GM21528 (cell line): ENCODE results near the gene RTN4IP1.

Source experiments
- ATAC-seq: cut with Tn5 transposase; IDR thresholded peaks from one replicate; pipeline ENCODE4 v1.9.1; 2021; ENCODE audit warnings: mild to moderate bottlenecking, moderate library complexity; ENCODE audit not compliant: unreplicated experiment, low FRiP score

RTN4IP1 gene

GRCh38 chr6:106525882-106526275 lies 103.4 kb downstream of the RTN4IP1 start:
- ATAC-seq, result no peak

DNA sequence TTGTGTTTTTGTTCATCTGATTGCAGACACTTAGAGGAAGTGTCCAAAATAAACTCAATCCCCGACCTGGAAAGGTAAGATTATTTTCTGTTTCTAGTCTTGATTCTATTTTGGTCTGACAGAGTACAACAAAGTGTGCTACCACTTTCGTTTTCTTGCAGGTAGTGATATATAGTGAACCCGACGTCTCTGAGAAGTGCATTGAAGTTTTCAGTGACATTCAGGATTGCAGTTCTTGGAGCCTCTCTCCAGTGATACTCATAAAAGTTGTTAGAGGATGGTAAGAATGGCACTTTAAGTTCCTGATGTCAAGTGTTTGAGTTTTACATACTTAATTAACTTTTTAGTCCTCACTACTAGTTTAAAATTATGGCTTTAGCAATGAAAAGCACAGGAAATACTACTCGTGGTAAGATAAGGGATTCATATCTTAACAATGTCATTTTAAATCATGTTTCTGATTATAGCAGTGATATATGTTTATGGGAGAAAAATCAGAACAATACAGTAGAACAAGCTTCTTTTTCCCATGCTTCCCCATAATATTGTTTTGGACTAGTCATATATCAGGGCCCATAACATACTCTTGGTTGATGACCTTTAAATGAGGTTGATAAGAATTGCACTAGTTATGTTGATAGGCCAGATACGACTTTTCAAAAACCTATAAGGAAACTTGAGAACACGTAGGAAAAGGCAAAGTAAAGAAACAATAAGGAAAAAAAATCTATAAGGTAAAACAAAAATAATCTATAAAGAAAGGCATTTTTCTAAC lies 104.0 kb downstream of the RTN4IP1 start:
- peak; percentile 40 for ATAC-seq

- no peak for ATAC-seq
Observed at GRCh38 chr6:106522562-106523250, 106.6 kb downstream of the RTN4IP1 start.
